ENCODE measurements around the gene METTL16.

DNA sequence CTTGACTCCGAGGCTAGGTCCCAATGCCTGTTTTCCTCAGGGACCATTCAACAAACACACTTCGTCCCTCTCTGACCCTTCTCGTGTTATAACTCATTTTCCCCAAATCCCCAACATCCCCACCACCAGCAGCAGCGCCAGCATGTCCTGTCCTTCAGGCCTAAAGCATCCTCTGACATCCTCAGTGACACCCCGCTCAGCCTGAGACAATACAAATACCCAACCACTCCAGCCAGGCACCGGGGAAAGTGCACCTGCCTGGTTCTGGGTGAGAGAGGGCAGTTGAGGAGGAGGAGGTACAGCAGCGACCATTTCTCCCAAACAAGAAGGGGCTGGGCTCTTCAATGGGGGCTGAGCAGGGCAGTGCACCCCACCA lies 115.5 kb downstream of the METTL16 start:
- TF ChIP-seq EP300 (IDR thresholded peaks at IDR 0.05), result no peak
- TF ChIP-seq, protein P1, sequence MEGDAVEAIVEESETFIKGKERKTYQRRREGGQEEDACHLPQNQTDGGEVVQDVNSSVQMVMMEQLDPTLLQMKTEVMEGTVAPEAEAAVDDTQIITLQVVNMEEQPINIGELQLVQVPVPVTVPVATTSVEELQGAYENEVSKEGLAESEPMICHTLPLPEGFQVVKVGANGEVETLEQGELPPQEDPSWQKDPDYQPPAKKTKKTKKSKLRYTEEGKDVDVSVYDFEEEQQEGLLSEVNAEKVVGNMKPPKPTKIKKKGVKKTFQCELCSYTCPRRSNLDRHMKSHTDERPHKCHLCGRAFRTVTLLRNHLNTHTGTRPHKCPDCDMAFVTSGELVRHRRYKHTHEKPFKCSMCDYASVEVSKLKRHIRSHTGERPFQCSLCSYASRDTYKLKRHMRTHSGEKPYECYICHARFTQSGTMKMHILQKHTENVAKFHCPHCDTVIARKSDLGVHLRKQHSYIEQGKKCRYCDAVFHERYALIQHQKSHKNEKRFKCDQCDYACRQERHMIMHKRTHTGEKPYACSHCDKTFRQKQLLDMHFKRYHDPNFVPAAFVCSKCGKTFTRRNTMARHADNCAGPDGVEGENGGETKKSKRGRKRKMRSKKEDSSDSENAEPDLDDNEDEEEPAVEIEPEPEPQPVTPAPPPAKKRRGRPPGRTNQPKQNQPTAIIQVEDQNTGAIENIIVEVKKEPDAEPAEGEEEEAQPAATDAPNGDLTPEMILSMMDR (IDR thresholded peaks at IDR 0.05), result no peak
